ENCODE measurements around the gene B4GALNT2.

DNA sequence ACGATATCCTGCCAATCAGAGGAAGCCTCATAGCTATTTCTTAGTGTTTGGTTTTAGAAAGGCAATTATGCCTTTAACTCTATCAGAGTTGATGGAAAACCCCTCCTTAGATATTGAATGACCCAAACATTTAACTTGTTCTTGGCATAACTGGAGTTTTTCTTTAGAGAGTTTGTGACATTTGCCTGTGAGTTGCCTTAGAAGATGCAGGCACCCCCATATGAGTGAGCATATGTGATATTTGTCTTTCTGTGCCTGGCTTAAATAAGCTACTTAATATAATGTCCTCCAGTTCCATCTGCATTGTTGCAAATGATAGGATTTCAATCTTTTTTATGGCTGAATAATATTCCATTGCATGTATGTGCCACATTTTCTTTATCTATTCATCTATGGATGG is 19.6 kb upstream of the B4GALNT2 start:
- TF ChIP-seq, protein P1, sequence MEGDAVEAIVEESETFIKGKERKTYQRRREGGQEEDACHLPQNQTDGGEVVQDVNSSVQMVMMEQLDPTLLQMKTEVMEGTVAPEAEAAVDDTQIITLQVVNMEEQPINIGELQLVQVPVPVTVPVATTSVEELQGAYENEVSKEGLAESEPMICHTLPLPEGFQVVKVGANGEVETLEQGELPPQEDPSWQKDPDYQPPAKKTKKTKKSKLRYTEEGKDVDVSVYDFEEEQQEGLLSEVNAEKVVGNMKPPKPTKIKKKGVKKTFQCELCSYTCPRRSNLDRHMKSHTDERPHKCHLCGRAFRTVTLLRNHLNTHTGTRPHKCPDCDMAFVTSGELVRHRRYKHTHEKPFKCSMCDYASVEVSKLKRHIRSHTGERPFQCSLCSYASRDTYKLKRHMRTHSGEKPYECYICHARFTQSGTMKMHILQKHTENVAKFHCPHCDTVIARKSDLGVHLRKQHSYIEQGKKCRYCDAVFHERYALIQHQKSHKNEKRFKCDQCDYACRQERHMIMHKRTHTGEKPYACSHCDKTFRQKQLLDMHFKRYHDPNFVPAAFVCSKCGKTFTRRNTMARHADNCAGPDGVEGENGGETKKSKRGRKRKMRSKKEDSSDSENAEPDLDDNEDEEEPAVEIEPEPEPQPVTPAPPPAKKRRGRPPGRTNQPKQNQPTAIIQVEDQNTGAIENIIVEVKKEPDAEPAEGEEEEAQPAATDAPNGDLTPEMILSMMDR (IDR thresholded peaks at IDR 0.05; ENCODE audit: low read depth, low read length, poor library complexity, severe bottlenecking): no peak
- no peak for TF ChIP-seq EZH2phosphoT487 (IDR thresholded peaks at IDR 0.05; ENCODE audit: borderline replicate concordance, low read length)
